ENCODE data around the gene JADE3. TPM values are rescaled to one million over a fixed set of nuclear protein-coding genes. Genes with fewer than 3 reads are reported as not detected.

Gene JADE3
- 19.6 and 20.2 TPM in 2 replicates for total RNA-seq (2021)
- long read RNA-seq, full-length matches to known transcripts: 11 of 17 reads
- long read RNA-seq, partial matches to known transcripts: 5 of 17 reads
- long read RNA-seq, other reads (novel, unspliced or antisense): 1 of 17 reads

DNA sequence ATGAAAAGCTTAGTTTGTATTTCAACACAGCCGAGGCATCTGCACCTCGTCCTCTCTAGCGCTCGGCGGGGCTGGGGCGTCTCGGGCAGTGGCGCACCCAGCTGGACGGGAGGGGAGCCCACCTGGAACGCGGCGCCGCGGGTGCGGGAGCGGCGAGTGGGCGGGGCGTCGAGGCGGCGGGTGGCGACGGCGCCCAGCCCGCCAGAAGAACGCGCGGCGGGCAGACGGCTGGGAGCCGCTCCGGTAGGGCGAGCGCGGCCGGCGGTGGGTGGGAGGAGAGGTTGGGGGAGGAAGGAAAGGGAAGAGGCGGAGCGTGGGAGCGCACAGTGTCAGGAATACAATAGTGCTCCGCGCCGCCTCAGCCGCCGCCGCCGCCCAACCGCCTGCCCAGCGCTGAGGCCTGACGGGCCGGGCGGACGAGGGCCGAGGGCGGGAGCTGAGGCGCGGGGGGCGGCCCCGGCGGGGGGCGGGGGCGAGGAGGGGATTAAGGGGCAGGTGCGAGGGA is at the start of gene JADE3:
JADE3 (plus strand) TSS at position 324 of the 505 bp plus-strand sequence. CDS start 72,474 bp downstream, outside the sequence.
- H3K4ac ChIP-seq (ENCODE audit: low read depth, low read length): no peak within 1 kb of the TSS
- H3K23me2 ChIP-seq (ENCODE audit: insufficient read length, low read depth, low read length, poor library complexity, severe bottlenecking): peaks cover 8% of the 10 kb centered on the region
- H3K56ac ChIP-seq (ENCODE audit: insufficient read length, low read depth, low read length): no peak within 1 kb of the TSS
- H4K20me1 ChIP-seq (ENCODE audit: control insufficient read depth, insufficient read depth, insufficient read length): no peaks in the 10 kb centered on the region
- no peaks in the 10 kb centered on the region for H3K27me3 ChIP-seq (ENCODE audit: insufficient read depth, low read length)
- no peak within 1 kb of the TSS for H2AFZ ChIP-seq (ENCODE audit: low read length)
- H2AK5ac ChIP-seq (ENCODE audit: insufficient read length, low read length): no peak within 1 kb of the TSS
- no CpG with 5 or more reads among the region's 64 CpGs for WGBS (ENCODE audit: extremely low coverage, insufficient read length, low lambda C conversion rate)
- H2BK12ac ChIP-seq (ENCODE audit: insufficient read length, low read depth, low read length): no peak within 1 kb of the TSS
- peak within 1 kb of the TSS; percentile 71 for H3K9ac ChIP-seq (ENCODE audit: extremely low read depth, insufficient read length, low read length)
- H4K5ac ChIP-seq (ENCODE audit: insufficient read length, low read depth, low read length): no peak within 1 kb of the TSS
- peaks cover 3% of the 10 kb centered on the region for H3K79me1 ChIP-seq (ENCODE audit: insufficient read depth, low read depth, low read length, poor library complexity, severe bottlenecking)
- H4K8ac ChIP-seq (replicated peaks; ENCODE audit: insufficient read length, low read depth, low read length): no peak within 1 kb of the TSS
- no peak within 1 kb of the TSS for H3T11ph ChIP-seq (ENCODE audit: low read length)
- Mint-ChIP-seq H3K36me3 (ENCODE audit: insufficient read depth in 1 of 3, low read depth in 3 of 3) (peaks cover 0 to 6% (median 5%) of the 10 kb centered on the region in 3 experiments; a peak in 2 of 7 replicates), H3K4me1 (peaks cover 9 to 17% of the 10 kb centered on the region in 2 experiments), H3K27ac (no peak within 1 kb of the TSS), H3K4me3 (peak within 1 kb of the TSS; percentile 87 to 92), H3K9me3 (peaks cover 59 to 66% of the 10 kb centered on the region in 2 experiments), H3K27me3 (ENCODE audit: low read depth) (peaks cover 4% of the 10 kb centered on the region; the same call in 1 of the 2 replicates)
- no peak within 1 kb of the TSS for H3K18ac ChIP-seq (ENCODE audit: insufficient read length, low read depth, low read length)
- H3K14ac ChIP-seq (ENCODE audit: insufficient read depth, low read length): no peak within 1 kb of the TSS; the same call in 1 of the 2 replicates
- peaks cover 14% of the 10 kb centered on the region for H3K9me3 ChIP-seq (ENCODE audit: control insufficient read depth, low read depth, low read length)
- H2BK15ac ChIP-seq (ENCODE audit: low read depth, low read length): no peak within 1 kb of the TSS
- H3K79me2 ChIP-seq (ENCODE audit: insufficient read depth, low read length): peaks cover 7% of the 10 kb centered on the region; the same call in 1 of the 2 replicates
- DNase-seq: peak; percentile 75
- no peak within 1 kb of the TSS for H3K27ac ChIP-seq (ENCODE audit: insufficient read length, low read depth, low read length)
- no peak within 1 kb of the TSS for H4K91ac ChIP-seq (ENCODE audit: insufficient read length, low read depth, low read length)
- no peak within 1 kb of the TSS for H2BK20ac ChIP-seq (ENCODE audit: low read depth, low read length, poor library complexity, severe bottlenecking)
- H3K4me1 ChIP-seq (ENCODE audit: insufficient read depth, low read length): no peaks in the 10 kb centered on the region
- no peak for TF ChIP-seq CTCF (conservative IDR thresholded peaks at IDR 0.05)
- H2BK5ac ChIP-seq (ENCODE audit: insufficient read length, low read length): no peak within 1 kb of the TSS
- H3K23ac ChIP-seq (ENCODE audit: insufficient read length, low read depth, low read length): no peak within 1 kb of the TSS
- H2BK120ac ChIP-seq (ENCODE audit: low read depth, low read length, poor library complexity, severe bottlenecking): peak within 1 kb of the TSS; percentile 44
- H3K4me2 ChIP-seq (ENCODE audit: insufficient read depth, insufficient read length, low read length): peak within 1 kb of the TSS; percentile 97

All from H9 (cell line).